Panc1 (cell line): Measurements from ENCODE around the gene FOXD2.
"Not testable (repeated sequence)": the region's sequence is repeated elsewhere in the genome, so short reads cannot be mapped to it uniquely, and the experiment has no call there.

ENCODE experiments used
- CTCF ChIP-seq: fragments of 450-650 bp; IDR thresholded peaks from 2 replicates; pipeline ENCODE4 v1.5.1; 2017; ENCODE audit warnings: mild to moderate bottlenecking
- POLR2AphosphoS5 ChIP-seq: IDR thresholded peaks from 2 replicates; pipeline ENCODE4 v1.6.1; 2012; ENCODE audit warnings: mild to moderate bottlenecking, low read depth, low read length, moderate library complexity

DNA sequence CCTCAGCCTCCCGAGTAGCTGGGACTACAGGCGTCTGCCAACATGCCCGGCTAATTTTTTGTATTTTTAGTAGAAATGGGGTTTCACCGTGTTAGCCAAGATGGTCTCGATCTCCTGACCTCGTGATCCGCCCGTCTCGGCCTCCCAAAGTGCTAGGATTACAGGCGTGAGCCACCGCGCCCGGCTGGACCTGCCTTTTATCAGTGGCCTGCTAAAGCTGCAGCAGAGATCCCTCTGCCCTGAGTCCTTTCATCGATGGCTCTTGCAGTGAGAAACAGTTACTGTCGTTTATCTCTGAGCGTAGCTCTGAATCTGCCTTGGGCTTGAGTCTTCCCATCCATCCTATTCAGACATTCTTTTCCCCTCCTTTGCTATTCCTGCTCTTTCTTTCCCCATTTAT lies 19.7 kb downstream of the FOXD2 start:
- not testable (repeated sequence) for TF ChIP-seq CTCF, POLR2AphosphoS5
